Measurements from ENCODE around the gene DCX.

DNA sequence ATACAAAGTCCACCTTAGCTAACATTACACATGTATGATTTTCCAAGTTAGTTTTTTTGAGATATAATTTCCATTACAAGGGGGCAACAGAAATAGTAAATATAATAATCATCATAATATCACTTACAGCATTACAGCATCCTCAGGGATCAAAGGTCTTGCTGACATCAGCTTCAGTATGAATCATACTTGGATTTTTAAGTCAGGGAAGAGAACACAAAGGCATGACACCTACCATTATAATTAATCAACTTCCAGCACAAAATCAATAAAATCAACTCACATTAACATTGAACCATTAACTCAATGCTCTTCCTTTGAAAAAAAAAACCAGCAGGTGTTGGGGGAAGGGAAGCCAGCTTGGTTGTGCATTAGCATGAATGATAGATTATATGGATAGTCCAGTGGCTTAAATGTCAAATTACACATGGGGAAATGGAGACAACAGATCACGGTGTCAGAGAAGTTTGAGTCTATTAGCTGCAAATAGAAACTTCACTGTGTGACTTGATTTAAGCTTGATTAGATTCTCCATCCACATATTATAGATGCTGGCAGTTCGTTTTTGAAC is 74.8 kb downstream of the DCX start:
- TF ChIP-seq EZH2 (IDR thresholded peaks at IDR 0.05; ENCODE audit: low read length, unreplicated experiment): no peak
- TF ChIP-seq, protein P1, sequence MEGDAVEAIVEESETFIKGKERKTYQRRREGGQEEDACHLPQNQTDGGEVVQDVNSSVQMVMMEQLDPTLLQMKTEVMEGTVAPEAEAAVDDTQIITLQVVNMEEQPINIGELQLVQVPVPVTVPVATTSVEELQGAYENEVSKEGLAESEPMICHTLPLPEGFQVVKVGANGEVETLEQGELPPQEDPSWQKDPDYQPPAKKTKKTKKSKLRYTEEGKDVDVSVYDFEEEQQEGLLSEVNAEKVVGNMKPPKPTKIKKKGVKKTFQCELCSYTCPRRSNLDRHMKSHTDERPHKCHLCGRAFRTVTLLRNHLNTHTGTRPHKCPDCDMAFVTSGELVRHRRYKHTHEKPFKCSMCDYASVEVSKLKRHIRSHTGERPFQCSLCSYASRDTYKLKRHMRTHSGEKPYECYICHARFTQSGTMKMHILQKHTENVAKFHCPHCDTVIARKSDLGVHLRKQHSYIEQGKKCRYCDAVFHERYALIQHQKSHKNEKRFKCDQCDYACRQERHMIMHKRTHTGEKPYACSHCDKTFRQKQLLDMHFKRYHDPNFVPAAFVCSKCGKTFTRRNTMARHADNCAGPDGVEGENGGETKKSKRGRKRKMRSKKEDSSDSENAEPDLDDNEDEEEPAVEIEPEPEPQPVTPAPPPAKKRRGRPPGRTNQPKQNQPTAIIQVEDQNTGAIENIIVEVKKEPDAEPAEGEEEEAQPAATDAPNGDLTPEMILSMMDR (conservative IDR thresholded peaks at IDR 0.05; ENCODE audit: low read depth, low read length): no peak

All from PC-3 (cell line).